Measurements from ENCODE around the gene CCND1. TPM values are rescaled to one million over a fixed set of nuclear protein-coding genes. Genes with fewer than 3 reads are reported as not detected.

Gene CCND1
- total RNA-seq, 1 donor from 2014 or later, result 85.0 TPM

- Mint-ChIP-seq H3K4me3 (no peak overlapping the region), H3K27me3 (ENCODE audit: insufficient read depth, low read depth) (peaks cover 2% of the 10 kb centered on the region), H3K9me3 (no peaks in the 10 kb centered on the region), H3K27ac (peak overlapping the region; percentile 10), H3K36me3 (peaks cover 12% of the 10 kb centered on the region), H3K4me1 (peaks cover 22% of the 10 kb centered on the region)
- TF ChIP-seq EZH2phosphoT487 (IDR thresholded peaks at IDR 0.05), result no peak
- Histone ChIP-seq H2AFZ (replicated peaks) (no peak overlapping the region), H3K4me2 (no peak overlapping the region), H3K4me1 (no peaks in the 10 kb centered on the region), H3K79me2 (ENCODE audit: low read depth) (no peaks in the 10 kb centered on the region), H3K27me3 (no peaks in the 10 kb centered on the region), H3K36me3 (no peaks in the 10 kb centered on the region), H3K27ac (no peak overlapping the region), H3K9ac (no peak overlapping the region), H3K4me3 (no peak overlapping the region), H4K20me1 (ENCODE audit: low read depth) (no peaks in the 10 kb centered on the region), H3K9me3 (ENCODE audit: low read depth) (no peaks in the 10 kb centered on the region), H3F3A (ENCODE audit: low read depth) (peaks cover 12% of the 10 kb centered on the region)
- no peak for DNase-seq (ENCODE audit: low spot score)
These were observed 27.0 kb downstream of the CCND1 start for GRCh38 chr11:69667619-69668604.

- H3K4me2 ChIP-seq, result no peak overlapping the region
- no peak for DNase-seq (ENCODE audit: low spot score)
- H2AFZ ChIP-seq (replicated peaks), result no peak overlapping the region
- H3K4me3 Mint-ChIP-seq, result no peak overlapping the region
- peaks cover 27% of the 10 kb centered on the region for H3K4me1 Mint-ChIP-seq
- H3F3A ChIP-seq (ENCODE audit: low read depth), result peaks cover 12% of the 10 kb centered on the region
- H3K4me3 ChIP-seq, result no peak overlapping the region
- TF ChIP-seq EZH2 (IDR thresholded peaks at IDR 0.05) (no peak), EZH2phosphoT487 (IDR thresholded peaks at IDR 0.05) (no peak), CTCF (IDR thresholded peaks at IDR 0.05) (no peak)
- H3K36me3 ChIP-seq, result no peaks in the 10 kb centered on the region
- no peak overlapping the region for H3K9ac ChIP-seq
- H3K27ac ChIP-seq, result no peak overlapping the region
- H4K20me1 ChIP-seq (ENCODE audit: low read depth), result peaks cover 4% of the 10 kb centered on the region
- no peak overlapping the region for H3K27ac Mint-ChIP-seq
- H3K79me2 ChIP-seq (ENCODE audit: low read depth), result peaks cover 15% of the 10 kb centered on the region
- H3K36me3 Mint-ChIP-seq, result peaks cover 3% of the 10 kb centered on the region
- H3K9me3 ChIP-seq (ENCODE audit: low read depth), result no peaks in the 10 kb centered on the region
- peaks cover 2% of the 10 kb centered on the region for H3K27me3 Mint-ChIP-seq (ENCODE audit: insufficient read depth, low read depth)
- H3K4me1 ChIP-seq, result peaks cover 4% of the 10 kb centered on the region
- no peaks in the 10 kb centered on the region for H3K27me3 ChIP-seq
- no peaks in the 10 kb centered on the region for H3K9me3 Mint-ChIP-seq
These were observed 28.5 kb downstream of the CCND1 start for GRCh38 chr11:69669486-69669885.

GRCh38 chr11:69670158-69670845, 29.3 kb downstream of the CCND1 start:
- Histone ChIP-seq H3K9ac (no peak overlapping the region), H3K4me1 (peaks cover 5% of the 10 kb centered on the region), H3K4me2 (no peak overlapping the region), H3F3A (ENCODE audit: low read depth) (peaks cover 12% of the 10 kb centered on the region), H3K9me3 (ENCODE audit: low read depth) (no peaks in the 10 kb centered on the region), H3K79me2 (ENCODE audit: low read depth) (peaks cover 21% of the 10 kb centered on the region), H3K27ac (no peak overlapping the region), H3K4me3 (no peak overlapping the region), H4K20me1 (ENCODE audit: low read depth) (peaks cover 9% of the 10 kb centered on the region), H2AFZ (replicated peaks) (no peak overlapping the region), H3K36me3 (no peaks in the 10 kb centered on the region), H3K27me3 (no peaks in the 10 kb centered on the region)
- Mint-ChIP-seq H3K4me3 (peak overlapping the region; percentile 33), H3K27me3 (ENCODE audit: insufficient read depth, low read depth) (no peaks in the 10 kb centered on the region), H3K36me3 (peaks cover 3% of the 10 kb centered on the region), H3K4me1 (peaks cover 30% of the 10 kb centered on the region), H3K27ac (peak overlapping the region; percentile 46), H3K9me3 (no peaks in the 10 kb centered on the region)
- TF ChIP-seq CTCF (IDR thresholded peaks at IDR 0.05) (peak; percentile 92), EZH2 (IDR thresholded peaks at IDR 0.05) (no peak), EZH2phosphoT487 (IDR thresholded peaks at IDR 0.05) (no peak)
- peak; percentile 92 for DNase-seq (ENCODE audit: low spot score)

Data from neural progenitor cell (in vitro differentiated cells).